Upper lobe of left lung (tissue), 6 donors: ENCODE results near the gene RAB11FIP4. TPM values are rescaled to one million over a fixed set of nuclear protein-coding genes. Genes with fewer than 3 reads are reported as not detected.

ENCODE experiments used
- ATAC-seq, 2 donors: fragments of 200-7000 bp; cut with Tn5 transposase; one replicate each; pipeline ENCODE4 v1.9.1; 2022; ENCODE audit warnings: mild to moderate bottlenecking in 2 of 2, moderate library complexity in 2 of 2; ENCODE audit not compliant: low FRiP score in 2 of 2
- DNase-seq, 2 donors: peaks; one replicate each; pipeline ENCODE4 v3.0.0-alpha.2; 2019 to 2020
- H3K27ac ChIP-seq, 4 donors: fragments of 200-600 bp; sonication (generic); one replicate each; pipeline ENCODE4 v1.5.1; 2016 to 2019
- H3K27me3 ChIP-seq, 4 donors: fragments of 200-600 bp; sonication (generic); one replicate each; pipeline ENCODE4 v1.5.1; 2017 to 2019
- H3K36me3 ChIP-seq, 4 donors: fragments of 200-600 bp; sonication (generic); one replicate each; pipeline ENCODE4 v1.5.1; 2016 to 2019
- H3K4me1 ChIP-seq, 4 donors: fragments of 200-600 bp; sonication (generic); one replicate each; pipeline ENCODE4 v1.5.1; 2018 to 2019
- H3K4me3 ChIP-seq, 4 donors: fragments of 200-600 bp; sonication (generic); one replicate each; pipeline ENCODE4 v1.5.1; 2017 to 2019; ENCODE audit warnings: mild to moderate bottlenecking in 2 of 4, moderate library complexity in 1 of 4
- H3K9me3 ChIP-seq, 4 donors: fragments of 200-600 bp; sonication (generic); one replicate each; pipeline ENCODE4 v1.5.1; 2018 to 2019
- CTCF ChIP-seq, 6 experiments: fragments of 450-650 bp in 4 of 6; fragments of 200-600 bp in 2 of 6; sonication (generic) in 2 of 6; IDR thresholded peaks; one replicate each; pipeline ENCODE4 v1.5.1; 2016 to 2019; ENCODE audit warnings: antibody characterized with exemption in 6 of 6
- EP300 ChIP-seq, 4 donors: sonication (generic); formaldehyde crosslinking; IDR thresholded peaks; one replicate each; pipeline ENCODE4 v1.5.1; 2017; ENCODE audit warnings: antibody characterized with exemption in 4 of 4, control low read depth in 2 of 4
- POLR2A ChIP-seq, 4 donors: fragments of 450-650 bp; IDR thresholded peaks; one replicate each; pipeline ENCODE4 v1.5.1; 2016 to 2017; ENCODE audit warnings: antibody characterized with exemption in 4 of 4, mild to moderate bottlenecking in 2 of 4
- POLR2AphosphoS5 ChIP-seq, 2 donors: sonication (generic); formaldehyde crosslinking; IDR thresholded peaks; one replicate each; pipeline ENCODE4 v1.5.1; 2017; ENCODE audit warnings: antibody characterized with exemption in 2 of 2
- WGBS, 2 donors: methylation state at CpG; one replicate each; pipeline ENCODE4 v1.1.5; 2017 to 2018; 5-methylcytosine and 5-hydroxymethylcytosine counted together
- total RNA-seq, 6 donors: library from RNA; depleted of rRNA in 4 of 6; stranded (reverse); fragments of >200 nt in 4 of 6; gene quantifications; one replicate each; pipeline versions ENCODE4 v1.1.0 to v1.2.1, GENCODE V29; 2016 to 2021
- donor health status: DM: no; HTN: no; CAD: no; lungs with moderate emphysema.
- donor health status: DM: no; HTN: yes; CAD: no; lungs with severe emphysema.

Gene RAB11FIP4
- total RNA-seq, 6 donors from 2014 or later, result 15.2 to 36.1 (median 23.3) TPM

- Histone ChIP-seq H3K9me3 (no peaks in the 10 kb centered on the region), H3K27me3 (no peaks in the 10 kb centered on the region), H3K27ac (no peak overlapping the region), H3K4me1 (no peaks in the 10 kb centered on the region), H3K36me3 (no peaks in the 10 kb centered on the region), H3K4me3 (no peak overlapping the region)
- no peak for ATAC-seq
- 73 to 79% methylated on average over 7 of the region's 7 CpGs for WGBS, 2 donors
- no peak for TF ChIP-seq CTCF (IDR thresholded peaks at IDR 0.05)
- no peak for TF ChIP-seq POLR2A (IDR thresholded peaks at IDR 0.05)
- TF ChIP-seq EP300 (IDR thresholded peaks at IDR 0.05), result no peak
- TF ChIP-seq POLR2AphosphoS5 (IDR thresholded peaks at IDR 0.05), result no peak
- DNase-seq, result no peak
These were observed 51.9 kb downstream of the RAB11FIP4 start for GRCh38 chr17:31443386-31443785.

GRCh38 chr17:31444026-31444425, 52.6 kb downstream of the RAB11FIP4 start:
- Histone ChIP-seq H3K4me1 (no peaks in the 10 kb centered on the region), H3K9me3 (no peaks in the 10 kb centered on the region), H3K27ac (no peak overlapping the region), H3K36me3 (no peaks in the 10 kb centered on the region), H3K4me3 (no peak overlapping the region), H3K27me3 (no peaks in the 10 kb centered on the region)
- TF ChIP-seq EP300 (IDR thresholded peaks at IDR 0.05) (no peak), POLR2A (IDR thresholded peaks at IDR 0.05) (no peak), CTCF (IDR thresholded peaks at IDR 0.05) (no peak), POLR2AphosphoS5 (IDR thresholded peaks at IDR 0.05) (no peak)
- WGBS, 2 donors, result 56 to 84% methylated on average over 2 of the region's 2 CpGs
- DNase-seq (no peak), ATAC-seq (no peak)

- Histone ChIP-seq H3K27me3 (no peaks in the 10 kb centered on the region), H3K27ac (no peak overlapping the region), H3K9me3 (no peaks in the 10 kb centered on the region), H3K4me1 (no peaks in the 10 kb centered on the region), H3K4me3 (no peak overlapping the region), H3K36me3 (no peaks in the 10 kb centered on the region)
- TF ChIP-seq EP300 (IDR thresholded peaks at IDR 0.05) (no peak), CTCF (IDR thresholded peaks at IDR 0.05) (no peak), POLR2A (IDR thresholded peaks at IDR 0.05) (no peak), POLR2AphosphoS5 (IDR thresholded peaks at IDR 0.05) (no peak)
- DNase-seq (no peak), ATAC-seq (no peak)
- 80 to 83% methylated on average over 11 to 13 of the region's 13 CpGs for WGBS, 2 donors
These were observed 54.9 kb downstream of the RAB11FIP4 start for GRCh38 chr17:31446195-31446967.

- no peaks in the 10 kb centered on the region for H3K4me1 ChIP-seq
- TF ChIP-seq CTCF (IDR thresholded peaks at IDR 0.05) (no peak), POLR2AphosphoS5 (IDR thresholded peaks at IDR 0.05) (no peak), EP300 (IDR thresholded peaks at IDR 0.05) (no peak), POLR2A (IDR thresholded peaks at IDR 0.05) (no peak)
- H3K9me3 ChIP-seq, result no peaks in the 10 kb centered on the region
- peak in 1 of 2 donors; percentile 49 for ATAC-seq
- no peaks in the 10 kb centered on the region for H3K36me3 ChIP-seq
- H3K4me3 ChIP-seq, result no peak overlapping the region
- no peak for DNase-seq
- WGBS, 2 donors, result 73 to 83% methylated on average over 5 of the region's 5 CpGs
- H3K27me3 ChIP-seq, result no peaks in the 10 kb centered on the region
- H3K27ac ChIP-seq, result no peak overlapping the region
These were observed 57.1 kb downstream of the RAB11FIP4 start for GRCh38 chr17:31448467-31449077.
